IMR-90 (cell line): ENCODE data around the gene GTF3C4. TPM values are rescaled to one million over a fixed set of nuclear protein-coding genes. Genes with fewer than 3 reads are reported as not detected.

Source experiments
- ATAC-seq: fragments of 200-7000 bp; cut with Tn5 transposase; 2 replicates; pipeline ENCODE4 v1.9.1; 2020; ENCODE audit warnings: low read depth, mild to moderate bottlenecking, moderate library complexity
- BruUV-seq: library from RNA; stranded (reverse); fragments of 400-500 nt; replicated peaks from 2 replicates; lab custom pipeline; 2021; lab: Mats Ljungman, UMichigan
- CTCF ChIA-PET: fragments of 300-600 bp; formaldehyde crosslinking; extraction: SDS; loops from one replicate; lab custom pipeline; 2021; ENCODE audit warnings: antibody characterized with exemption; lab: Yijun Ruan, JAX
- POLR2A ChIA-PET: fragments of 300-600 bp; sonication (Branson Sonifier 250); formaldehyde crosslinking; loops from one replicate; lab custom pipeline; 2022; ENCODE audit warnings: antibody characterized with exemption; ENCODE audit not compliant: unreplicated experiment; lab: Charles Lee
- DNase-seq: peaks from one replicate; pipeline ENCODE4 v3.0.0; 2013
- H2AFZ ChIP-seq: replicated peaks from 2 replicates; pipeline ENCODE3; 2013; ENCODE audit warnings: low read length, mild to moderate bottlenecking; ENCODE audit not compliant: poor library complexity
- H2AK5ac ChIP-seq: 2 replicates; pipeline ENCODE4 v1.6.1; 2013; ENCODE audit warnings: low read depth, low read length, inconsistent platforms
- H2AK9ac ChIP-seq: replicated peaks from 2 replicates; pipeline ENCODE3; 2013; ENCODE audit warnings: mild to moderate bottlenecking, low read depth, low read length, moderate library complexity; ENCODE audit not compliant: poor library complexity
- H2BK120ac ChIP-seq: 2 replicates; pipeline ENCODE4 v1.6.1; 2013; ENCODE audit warnings: low read depth, low read length, inconsistent platforms
- H2BK15ac ChIP-seq: 3 replicates; pipeline ENCODE4 v1.6.1; 2013; ENCODE audit warnings: low read depth, low read length, inconsistent platforms
- H2BK20ac ChIP-seq: 2 replicates; pipeline ENCODE4 v1.6.1; 2013; ENCODE audit warnings: low read depth, mild to moderate bottlenecking, inconsistent platforms, low read length, moderate library complexity
- H2BK5ac ChIP-seq: 2 replicates; pipeline ENCODE4 v1.6.1; 2013; ENCODE audit warnings: mild to moderate bottlenecking, low read depth, low read length, inconsistent platforms; ENCODE audit not compliant: poor library complexity, severe bottlenecking
- H3K14ac ChIP-seq: replicated peaks from 2 replicates; pipeline ENCODE4 v1.6.1; 2013; ENCODE audit warnings: low read depth, low read length, inconsistent platforms
- H3K18ac ChIP-seq: 2 replicates; pipeline ENCODE4 v1.6.1; 2013; ENCODE audit warnings: low read depth, low read length, control low read depth
- H3K23ac ChIP-seq: 2 replicates; pipeline ENCODE4 v1.6.1; 2013; ENCODE audit warnings: low read depth, low read length, inconsistent platforms
- H3K27ac ChIP-seq: 2 replicates; pipeline ENCODE4 v1.5.1; 2013; ENCODE audit warnings: mild to moderate bottlenecking, control low read depth, low read length; ENCODE audit not compliant: insufficient read depth
- H3K27me3 ChIP-seq: 2 replicates; pipeline ENCODE4 v1.6.1; 2013; ENCODE audit warnings: low read length; ENCODE audit not compliant: control insufficient read depth, insufficient read depth
- H3K36me3 ChIP-seq: 2 replicates; pipeline ENCODE4 v1.6.1; 2013; ENCODE audit warnings: low read length, mixed read lengths; ENCODE audit not compliant: control insufficient read depth, insufficient read depth
- H3K4ac ChIP-seq: 2 replicates; pipeline ENCODE4 v1.6.1; 2013; ENCODE audit warnings: low read depth, low read length, inconsistent platforms
- H3K4me1 ChIP-seq: 2 replicates; pipeline ENCODE4 v1.6.1; 2013; ENCODE audit warnings: low read length, mixed read lengths; ENCODE audit not compliant: control insufficient read depth, insufficient read depth
- H3K4me2 ChIP-seq: 2 replicates; pipeline ENCODE4 v1.6.1; 2013; ENCODE audit warnings: low read depth, mild to moderate bottlenecking, control low read depth, low read length, moderate library complexity
- H3K4me3 ChIP-seq: 2 replicates; pipeline ENCODE4 v1.5.1; 2013; ENCODE audit warnings: low read depth, mild to moderate bottlenecking, control low read depth, low read length, moderate library complexity; ENCODE audit not compliant: insufficient read depth
- H3K56ac ChIP-seq: 2 replicates; pipeline ENCODE4 v1.6.1; 2013; ENCODE audit warnings: low read length, inconsistent platforms; ENCODE audit not compliant: insufficient read depth; ENCODE audit errors: extremely low read depth
- H3K79me1 ChIP-seq, 2 experiments: 2 replicates each; pipeline ENCODE4 v1.6.1; 2013; ENCODE audit warnings: low read length in 2 of 2, inconsistent platforms in 1 of 2, low read depth in 1 of 2
- H3K9ac ChIP-seq: 2 replicates; pipeline ENCODE4 v1.6.1; 2013; ENCODE audit warnings: low read depth, low read length, control low read depth
- H3K9me1 ChIP-seq: 2 replicates; pipeline ENCODE4 v1.6.1; 2013; ENCODE audit warnings: low read length, inconsistent platforms; ENCODE audit not compliant: insufficient read depth
- H3K9me3 ChIP-seq: 2 replicates; pipeline ENCODE4 v1.6.1; 2013; ENCODE audit warnings: low read length; ENCODE audit not compliant: control insufficient read depth, insufficient read depth
- H4K20me1 ChIP-seq: 2 replicates; pipeline ENCODE4 v1.6.1; 2013; ENCODE audit warnings: low read length, inconsistent platforms; ENCODE audit not compliant: insufficient read depth
- H4K5ac ChIP-seq: 2 replicates; pipeline ENCODE4 v1.6.1; 2013; ENCODE audit warnings: mild to moderate bottlenecking, low read depth, low read length, control low read depth
- H4K8ac ChIP-seq, 2 experiments: 2 replicates each; pipeline ENCODE4 v1.6.1; 2013; ENCODE audit warnings: low read depth in 2 of 2, low read length in 2 of 2, control low read depth in 1 of 2, inconsistent platforms in 1 of 2
- H4K91ac ChIP-seq: 2 replicates; pipeline ENCODE4 v1.6.1; 2013; ENCODE audit warnings: low read depth, low read length, inconsistent platforms; ENCODE audit not compliant: insufficient read depth
- BHLHE40 ChIP-seq: fragments of 150-350 bp; IDR thresholded peaks from 2 replicates; pipeline ENCODE4 v1.6.1; 2016; ENCODE audit warnings: mild to moderate bottlenecking, low read depth, low read length
- CEBPB ChIP-seq: IDR thresholded peaks from 2 replicates; pipeline ENCODE4 v1.6.1; 2012; ENCODE audit warnings: low read depth, low read length, improper control_type of control experiment
- CHD1 ChIP-seq: IDR thresholded peaks from 2 replicates; pipeline ENCODE4 v1.6.1; 2012; ENCODE audit warnings: low read depth, low read length, improper control_type of control experiment
- CTCF ChIP-seq: conservative IDR thresholded peaks from 2 replicates; pipeline ENCODE4 v1.5.1; 2012; ENCODE audit warnings: mild to moderate bottlenecking, low read depth, low read length, improper control_type of control experiment
- ELK1 ChIP-seq: fragments of 150-350 bp; IDR thresholded peaks from 2 replicates; pipeline ENCODE4 v1.6.1; 2016; ENCODE audit warnings: low read depth, mild to moderate bottlenecking, low read length, moderate library complexity, borderline replicate concordance
- FOS ChIP-seq: fragments of 150-350 bp; IDR thresholded peaks from 2 replicates; pipeline ENCODE4 v1.6.1; 2016; ENCODE audit warnings: low read depth, low read length
- MAFK ChIP-seq: IDR thresholded peaks from 2 replicates; pipeline ENCODE4 v1.6.1; 2012; ENCODE audit warnings: low read depth, low read length, improper control_type of control experiment
- MAZ ChIP-seq: IDR thresholded peaks from 2 replicates; pipeline ENCODE4 v1.6.1; 2012; ENCODE audit warnings: low read depth, mild to moderate bottlenecking, low read length, improper control_type of control experiment, moderate library complexity, borderline replicate concordance
- MXI1 ChIP-seq: IDR thresholded peaks from 2 replicates; pipeline ENCODE4 v1.6.1; 2012; ENCODE audit warnings: low read depth, mild to moderate bottlenecking, low read length, moderate library complexity, borderline replicate concordance
- NFE2L2 ChIP-seq: fragments of 150-350 bp; IDR thresholded peaks from 2 replicates; pipeline ENCODE4 v1.6.1; 2016; ENCODE audit warnings: low read depth, mild to moderate bottlenecking, low read length
- POLR2A ChIP-seq: IDR thresholded peaks from 2 replicates; pipeline ENCODE4 v1.6.1; 2012; ENCODE audit warnings: mild to moderate bottlenecking, low read depth, low read length
- RAD21 ChIP-seq: IDR thresholded peaks from 2 replicates; pipeline ENCODE4 v1.6.1; 2012; ENCODE audit warnings: low read length, improper control_type of control experiment
- RCOR1 ChIP-seq: IDR thresholded peaks from 2 replicates; pipeline ENCODE4 v1.6.1; 2012; ENCODE audit warnings: mild to moderate bottlenecking, low read length, improper control_type of control experiment; ENCODE audit not compliant: insufficient replicate concordance
- RFX5 ChIP-seq: IDR thresholded peaks from 2 replicates; pipeline ENCODE4 v1.8.0; 2012; ENCODE audit warnings: low read depth, mild to moderate bottlenecking, low read length, moderate library complexity
- SMC3 ChIP-seq: fragments of 150-350 bp; IDR thresholded peaks from 2 replicates; pipeline ENCODE4 v1.6.1; 2016; ENCODE audit warnings: low read depth, mild to moderate bottlenecking, antibody characterized with exemption, low read length, moderate library complexity
- USF2 ChIP-seq: fragments of 150-350 bp; IDR thresholded peaks from 2 replicates; pipeline ENCODE4 v1.6.1; 2017; ENCODE audit warnings: mild to moderate bottlenecking, antibody characterized with exemption, low read length, low read depth
- WGBS, 2 experiments: methylation state at CpG; one replicate each; pipeline versions ENCODE4 v1.1.5 to v1.1.7; 2013; ENCODE audit warnings: missing lambda C conversion rate in 2 of 2; ENCODE audit not compliant: insufficient read length in 1 of 2; ENCODE audit errors: extremely low coverage in 2 of 2; 5-methylcytosine and 5-hydroxymethylcytosine counted together
- dilution Hi-C: fragments of 300-500 bp; cut with HindIII; formaldehyde crosslinking; loops from one replicate; pipeline ENCODE4 v1.14.3; 2018; ENCODE audit warnings: low sequenced_read_pairs; ENCODE audit not compliant: unreplicated experiment
- in situ Hi-C: fragments of 300-500 bp; cut with MboI; formaldehyde crosslinking; loops from 3 replicates; pipeline ENCODE4 v1.14.3; 2019; ENCODE audit warnings: low sequenced_read_pairs, inconsistent platforms, mixed read lengths
- intact Hi-C: fragments of 100-400 bp; cut with micrococcal nuclease; formaldehyde crosslinking; loops from 2 replicates; pipeline ENCODE4 v1.10.0; 2022
- polyA plus RNA-seq, 3 experiments: library from polyadenylated mRNA; depleted of rRNA; stranded (reverse); fragments of >200 nt; gene quantifications; 2 replicates each; pipeline ENCODE4 v1.2.3, GENCODE V29; 2012; ENCODE audit warnings: low replicate concordance in 1 of 3
- total RNA-seq: library from RNA; depleted of rRNA; stranded (reverse); fragments of >200 nt; gene quantifications from 2 replicates; pipeline ENCODE4 v1.2.3, GENCODE V29; 2012

The GTF3C4 gene
- total and polyA plus RNA-seq, 2 of the 4 experiments (the other 2 are of a cell fraction) = 4.7 to 16.5 TPM

- Histone ChIP-seq H4K91ac (no peak overlapping the region), H4K8ac (no peak overlapping the region), H3K36me3 (no peaks in the 10 kb centered on the region), H3K23ac (no peak overlapping the region), H2BK15ac (no peak overlapping the region), H2AK5ac (no peak overlapping the region), H3K9me1 (no peaks in the 10 kb centered on the region), H3K27me3 (peaks cover 5% of the 10 kb centered on the region; the same call in 1 of the 2 replicates), H3K4me1 (no peaks in the 10 kb centered on the region), H2BK120ac (no peak overlapping the region), H4K5ac (no peak overlapping the region), H4K20me1 (no peaks in the 10 kb centered on the region), H2BK5ac (no peak overlapping the region), H3K56ac (no peak overlapping the region), H3K4ac (no peak overlapping the region), H3K9ac (no peak overlapping the region), H2AK9ac (no peak overlapping the region), H3K9me3 (peaks cover 2% of the 10 kb centered on the region; the same call in 1 of the 2 replicates), H3K18ac (no peak overlapping the region), H2BK20ac (no peak overlapping the region), H2AFZ (no peak overlapping the region), H3K27ac (no peak overlapping the region), H3K14ac (no peak overlapping the region), H3K79me1 (no peaks in the 10 kb centered on the region), H3K4me2 (no peak overlapping the region), H3K4me3 (no peak overlapping the region)
- ATAC-seq (no peak), DNase-seq (no peak)
- no CpG with 5 or more reads among the region's 1 CpG for WGBS, 2 experiments
- CTCF ChIA-PET = interaction anchor here (0.6 kb wide), 1 partner anchor 115 kb away, joined by 3 read pairs; no protein-coding TSS in a partner anchor
- no TSS peak for BruUV-seq
- in situ Hi-C loops (no loop called here), intact Hi-C loops (no loop called here), dilution Hi-C loops (no loop called here)
- TF ChIP-seq BHLHE40 = no peak
- no peak for TF ChIP-seq CHD1
- no peak for TF ChIP-seq CTCF
- TF ChIP-seq SMC3 = no peak
- TF ChIP-seq NFE2L2 = no peak
- TF ChIP-seq POLR2A = no peak
- TF ChIP-seq CEBPB = no peak
- TF ChIP-seq ELK1 = no peak
- TF ChIP-seq MXI1 = no peak
- no peak for TF ChIP-seq USF2
- TF ChIP-seq RFX5 = no peak
- no peak for TF ChIP-seq MAZ
- TF ChIP-seq FOS = no peak
- no peak for TF ChIP-seq RCOR1
- no peak for TF ChIP-seq MAFK
- no peak for TF ChIP-seq RAD21
- POLR2A ChIA-PET = no interaction called here
Observed at GRCh38 chr9:132702254-132702653, 32.0 kb downstream of the GTF3C4 start.
